Stimulated activated CD4-positive, alpha-beta T cell treated with anti-CD3 and anti-CD28 coated beads, TNF-alpha, amount 100 ng/mL, for 48 hours (primary cell): ENCODE results near the gene SLC35A4.
"Not testable (repeated sequence)": the region's sequence is repeated elsewhere in the genome, so short reads cannot be mapped to it uniquely, and the experiment has no call there.

Experiments
- DNase-seq, 3 donors: peaks; one replicate each; pipeline ENCODE4 v3.0.0-alpha.2; 2020; ENCODE audit warnings: low read depth in 3 of 3

Gene SLC35A4

GRCh38 chr5:140558542-140558941, 6.1 kb upstream of the SLC35A4 start:
- DNase-seq = no peak

GRCh38 chr5:140560227-140560626, 4.4 kb upstream of the SLC35A4 start:
- no peak for DNase-seq

- DNase-seq = no peak
Observed at GRCh38 chr5:140561753-140562523, 2.7 kb upstream of the SLC35A4 start.

GRCh38 chr5:140563596-140563995, 1.0 kb upstream of the SLC35A4 start:
- no peak for DNase-seq

- DNase-seq = no peak
Observed at GRCh38 chr5:140565024-140565779, 574 bp downstream of the SLC35A4 start.

GRCh38 chr5:140565780-140566095, 1.1 kb downstream of the SLC35A4 start:
- no peak for DNase-seq

- DNase-seq = no peak
Observed at GRCh38 chr5:140566665-140567064, 2.0 kb downstream of the SLC35A4 start.

- DNase-seq = no peak
Observed at GRCh38 chr5:140567136-140567818, 2.6 kb downstream of the SLC35A4 start.

- no peak for DNase-seq
Observed at GRCh38 chr5:140567871-140568270, 3.2 kb downstream of the SLC35A4 start.

- no peak for DNase-seq
Observed at GRCh38 chr5:140568443-140569063, 3.9 kb downstream of the SLC35A4 start.

- DNase-seq = no peak
Observed at GRCh38 chr5:140569197-140569596, 4.6 kb downstream of the SLC35A4 start.

- no peak for DNase-seq
Observed at GRCh38 chr5:140570058-140570457, 5.4 kb downstream of the SLC35A4 start.

GRCh38 chr5:140570488-140570887, 5.9 kb downstream of the SLC35A4 start:
- no peak for DNase-seq

- DNase-seq = no peak
Observed at GRCh38 chr5:140571105-140571504, 6.5 kb downstream of the SLC35A4 start.

GRCh38 chr5:140573683-140574082, 9.1 kb downstream of the SLC35A4 start:
- DNase-seq = no peak

- DNase-seq = no peak
Observed at GRCh38 chr5:140574165-140574564, 9.5 kb downstream of the SLC35A4 start.

GRCh38 chr5:140575309-140575708, 10.7 kb downstream of the SLC35A4 start:
- no peak for DNase-seq

GRCh38 chr5:140576776-140577201, 12.2 kb downstream of the SLC35A4 start:
- DNase-seq = no peak

GRCh38 chr5:140579188-140579747, 14.6 kb downstream of the SLC35A4 start:
- not testable (repeated sequence) for DNase-seq

GRCh38 chr5:140587495-140587894, 22.9 kb downstream of the SLC35A4 start:
- no peak for DNase-seq

- DNase-seq = no peak
Observed at GRCh38 chr5:140588311-140589070, 23.9 kb downstream of the SLC35A4 start.
